A172 (cell line): ENCODE measurements around the gene TRPM8. TPM values are rescaled to one million over a fixed set of nuclear protein-coding genes. Genes with fewer than 3 reads are reported as not detected.
A peak's percentile ranks its signal among the peaks of the same experiment; 100 is the strongest.

Source experiments
- DNase-seq: peaks from one replicate; pipeline ENCODE4 v3.0.0-alpha.2; 2015; ENCODE audit warnings: low spot score
- total RNA-seq: library from RNA; depleted of rRNA; stranded (reverse); fragments of >200 nt; shearing (Covaris generic); gene quantifications from 2 replicates; pipeline ENCODE4 v1.2.3, GENCODE V29; 2014

TRPM8 gene
- total RNA-seq, 1 experiment from 2014 or later: 2.4 TPM

GRCh38 chr2:233974530-233975071, 57.4 kb downstream of the TRPM8 start:
- DNase-seq: peak; percentile 100

GRCh38 chr2:233976087-233976486, 58.9 kb downstream of the TRPM8 start:
- DNase-seq: no peak

GRCh38 chr2:233976690-233977294, 59.6 kb downstream of the TRPM8 start:
- DNase-seq: peak; percentile 83

GRCh38 chr2:233977296-233977837, 60.2 kb downstream of the TRPM8 start:
- DNase-seq: no peak

DNA sequence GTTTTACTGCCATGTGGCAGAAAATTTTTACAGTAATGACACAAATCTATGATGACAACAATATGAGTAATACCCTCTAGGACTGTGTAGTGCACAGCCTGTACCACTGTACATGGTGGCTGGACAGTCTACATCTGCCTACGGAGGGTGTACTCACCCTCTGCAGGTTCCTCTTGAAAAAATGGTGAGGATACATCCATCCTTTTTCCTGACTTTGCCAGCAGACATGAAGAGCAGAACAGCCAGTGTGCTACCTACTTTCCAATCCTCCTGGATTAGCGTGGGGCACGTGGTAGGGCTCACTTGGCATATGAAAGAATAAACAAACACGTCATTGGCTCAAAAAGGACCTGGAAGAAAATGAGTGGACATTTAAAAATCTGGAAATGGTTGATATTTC, 62.6 kb downstream of the TRPM8 start:
- peak; percentile 50 for DNase-seq

DNA sequence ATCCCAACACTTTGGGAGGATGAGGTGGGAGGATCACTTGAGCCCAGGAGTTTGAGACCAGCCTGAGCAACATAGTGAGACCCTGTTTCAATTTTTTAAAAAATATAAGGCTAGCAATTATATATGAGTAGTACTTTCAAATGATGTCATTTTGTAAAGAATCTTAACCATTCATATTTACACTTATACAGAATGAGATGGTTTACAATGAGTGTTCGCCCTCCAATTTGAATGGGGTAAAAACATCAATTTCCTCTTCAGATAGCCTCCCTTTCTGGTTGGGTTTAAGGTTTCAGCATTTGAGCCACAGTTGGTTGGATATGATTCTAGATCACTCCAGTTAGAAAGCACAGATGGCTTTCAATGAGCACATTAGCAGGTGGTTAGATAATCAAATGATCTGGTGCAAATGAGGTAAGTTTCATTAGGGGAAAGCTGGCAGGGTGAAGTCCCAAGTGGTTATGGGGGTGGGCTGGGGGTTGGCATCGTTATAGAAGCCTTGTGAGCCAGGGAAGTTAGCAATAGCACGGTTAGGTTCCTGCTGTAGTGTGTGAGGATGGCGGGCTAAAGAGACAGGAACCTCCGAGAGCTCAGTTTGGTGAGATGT, 63.9 kb downstream of the TRPM8 start:
- DNase-seq: no peak

- DNase-seq: no peak
These were observed 64.6 kb downstream of the TRPM8 start for GRCh38 chr2:233981574-233982420.

GRCh38 chr2:233982421-233983121, 65.4 kb downstream of the TRPM8 start:
- DNase-seq: peak; percentile 90

DNA sequence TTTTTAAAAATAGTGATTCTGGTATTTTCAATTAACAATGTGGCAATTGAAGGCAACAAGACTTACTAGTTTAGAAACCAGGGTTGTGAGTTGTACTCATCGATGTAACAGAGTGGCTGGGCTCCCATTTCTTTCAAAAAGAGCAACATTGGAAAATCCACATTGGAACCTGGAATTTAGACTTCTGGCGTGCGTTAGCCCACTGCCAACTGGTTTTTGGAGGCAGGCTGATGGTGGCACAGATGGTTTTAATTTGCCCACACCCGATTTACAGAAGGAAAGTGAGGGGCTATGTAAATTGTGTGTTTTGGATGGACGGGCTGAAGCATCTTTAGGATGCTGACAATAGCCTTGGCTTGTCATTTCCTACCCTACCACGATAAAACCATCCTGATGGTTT, 66.3 kb downstream of the TRPM8 start:
- no peak for DNase-seq

DNA sequence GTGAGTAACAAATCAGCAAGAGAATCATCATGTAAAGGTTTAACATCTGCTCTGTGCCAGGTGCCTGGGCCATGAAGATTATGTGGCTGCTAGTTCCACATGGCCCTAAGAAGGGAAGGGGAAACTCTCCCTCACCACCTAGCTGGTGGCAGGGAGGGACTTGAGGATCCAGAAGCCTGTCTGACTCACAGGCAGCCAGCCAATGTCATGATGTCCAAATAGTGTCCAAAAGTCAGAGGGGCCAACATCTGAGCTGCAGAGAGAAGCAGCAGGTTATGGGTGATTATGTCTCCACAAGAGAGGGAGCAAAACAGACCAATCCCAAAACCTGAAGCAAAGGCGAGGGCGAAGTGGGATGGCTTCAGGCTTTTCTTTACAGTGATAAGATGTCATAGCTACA, 71.4 kb downstream of the TRPM8 start:
- no peak for DNase-seq

GRCh38 chr2:233989221-233989858, 72.2 kb downstream of the TRPM8 start:
- DNase-seq: no peak

DNA sequence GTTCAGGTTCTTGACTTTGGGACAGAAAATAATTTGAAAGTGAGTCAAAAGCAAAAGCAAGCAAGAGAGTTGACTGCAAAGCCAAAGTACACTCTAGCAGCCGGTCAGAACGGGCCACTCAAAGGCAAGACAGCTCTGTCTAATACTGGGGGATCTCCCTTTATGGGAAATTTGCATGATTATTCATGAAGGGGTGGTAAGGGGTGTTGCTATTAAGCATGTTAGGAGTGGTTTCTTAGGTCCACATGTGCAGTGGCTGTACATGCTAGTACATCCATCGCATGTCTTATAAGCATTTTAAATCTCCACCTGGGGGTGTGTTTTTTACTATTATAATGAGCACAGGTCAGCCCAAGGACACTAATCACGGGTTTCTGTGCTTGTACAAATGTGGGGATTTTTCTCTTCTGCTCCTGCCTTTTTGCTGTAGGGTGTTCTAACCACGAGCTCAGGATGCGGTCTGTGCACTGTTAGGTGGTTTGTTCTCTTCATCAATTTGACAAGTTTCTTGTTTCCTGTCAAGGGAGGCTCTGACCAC, 73.2 kb downstream of the TRPM8 start:
- DNase-seq: no peak

DNA sequence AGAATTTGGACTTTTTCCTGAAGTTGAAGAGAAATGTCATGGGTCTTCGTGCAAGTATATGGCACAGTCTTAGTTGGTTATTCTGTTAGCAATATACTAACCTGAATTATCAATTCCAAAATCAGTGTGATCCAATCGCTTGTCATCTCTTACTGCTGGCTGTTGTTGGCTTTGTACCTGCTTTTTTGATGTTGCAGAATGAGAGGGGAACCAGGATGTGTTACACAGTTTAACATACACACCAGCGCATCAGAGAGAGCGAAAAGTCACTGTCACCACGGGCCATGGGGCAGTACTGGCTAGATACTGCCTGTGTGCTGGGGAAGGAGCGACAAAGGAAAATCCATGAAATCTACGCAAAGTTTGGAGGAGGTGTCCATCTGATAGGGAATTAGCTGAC, 74.0 kb downstream of the TRPM8 start:
- no peak for DNase-seq

- no peak for DNase-seq
These were observed 75.5 kb downstream of the TRPM8 start for GRCh38 chr2:233992513-233993217.

GRCh38 chr2:233993461-233993860, 76.3 kb downstream of the TRPM8 start:
- DNase-seq: no peak

- DNase-seq: no peak
These were observed 77.0 kb downstream of the TRPM8 start for GRCh38 chr2:233994151-233994550.

GRCh38 chr2:233996000-233996399, 78.8 kb downstream of the TRPM8 start:
- DNase-seq: no peak

- DNase-seq: no peak
These were observed 79.3 kb downstream of the TRPM8 start for GRCh38 chr2:233996461-233996860.

- no peak for DNase-seq
These were observed 80.5 kb downstream of the TRPM8 start for GRCh38 chr2:233997707-233998106.

DNA sequence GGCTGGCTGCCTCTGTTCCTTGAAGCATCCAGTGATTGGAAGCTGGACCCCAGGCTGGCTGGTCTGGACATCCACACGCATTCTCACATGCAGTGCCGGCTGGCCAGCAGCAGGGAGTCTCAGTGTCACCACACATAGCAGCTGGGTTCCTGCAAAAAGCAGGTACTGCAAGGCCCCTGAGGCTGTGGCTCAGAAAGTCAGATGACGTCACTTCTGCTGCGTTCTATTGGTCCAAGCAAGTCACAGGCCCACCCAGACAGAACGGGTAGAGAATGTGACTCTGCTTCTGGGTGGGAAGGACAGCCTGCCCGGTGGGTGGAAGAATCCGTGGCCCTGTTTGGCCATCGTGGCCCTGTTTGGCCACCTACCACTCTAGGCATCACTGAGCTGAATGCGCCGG, 82.0 kb downstream of the TRPM8 start:
- DNase-seq: no peak
